Left cardiac atrium (tissue), 4 donors: ENCODE data around the gene FLNC. TPM values are rescaled to one million over a fixed set of nuclear protein-coding genes. Genes with fewer than 3 reads are reported as not detected.

ENCODE experiments used
- ATAC-seq, 2 donors: fragments of 200-7000 bp; cut with Tn5 transposase; one replicate each; pipeline ENCODE4 v1.9.1; 2020; ENCODE audit warnings: mild to moderate bottlenecking in 2 of 2, moderate library complexity in 2 of 2
- DNase-seq: peaks from one replicate; pipeline ENCODE4 v3.0.0-alpha.2; 2020
- intact Hi-C, 2 donors: fragments of 100-400 bp; cut with DNase I; formaldehyde crosslinking; loops; one replicate each; pipeline versions ENCODE4 v1.14.1 to v1.15.1; 2022 to 2023
- total RNA-seq, 2 donors: library from RNA; stranded (reverse); fragmentation: NEBNext Ultra II Directional; extraction: Animal tissue kit (Norgen Biotek cat#: 25700); gene quantifications; one replicate each; pipeline ENCODE4 v1.2.1, GENCODE V29; 2021
- donor health status: DM: no; HTN: yes; CAD: no.
- donor health status: DM: no; HTN: yes; CAD: no; lungs with severe emphysema.
- donor health status: DM: yes; HTN: yes; CAD: no.
- donor health status: Dilated cardiomyopathy.

Gene FLNC
- total RNA-seq, 2 donors from 2014 or later, result 226 to 257 TPM

DNA sequence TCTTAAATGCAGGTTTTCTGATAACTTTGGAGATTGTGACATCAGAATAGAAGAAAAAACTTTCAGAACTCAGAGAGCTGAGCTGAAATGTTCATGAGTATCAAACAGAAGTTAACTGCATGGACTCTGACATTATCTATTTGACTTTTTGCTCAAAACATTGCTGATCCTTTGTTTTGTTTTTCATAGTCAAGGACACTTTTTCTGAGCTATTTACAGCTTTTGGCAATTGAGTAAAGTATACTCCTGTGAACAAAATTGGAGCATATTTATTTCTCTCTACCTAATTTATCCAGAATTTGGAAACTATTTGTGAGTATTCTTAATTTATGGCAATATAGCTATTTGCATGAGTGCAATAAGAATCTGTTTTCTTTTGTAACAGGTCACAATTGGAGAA lies 69.2 kb downstream of the FLNC start:
- intact Hi-C loops, result no loop called here
- ATAC-seq, result no peak
- DNase-seq, result no peak

DNA sequence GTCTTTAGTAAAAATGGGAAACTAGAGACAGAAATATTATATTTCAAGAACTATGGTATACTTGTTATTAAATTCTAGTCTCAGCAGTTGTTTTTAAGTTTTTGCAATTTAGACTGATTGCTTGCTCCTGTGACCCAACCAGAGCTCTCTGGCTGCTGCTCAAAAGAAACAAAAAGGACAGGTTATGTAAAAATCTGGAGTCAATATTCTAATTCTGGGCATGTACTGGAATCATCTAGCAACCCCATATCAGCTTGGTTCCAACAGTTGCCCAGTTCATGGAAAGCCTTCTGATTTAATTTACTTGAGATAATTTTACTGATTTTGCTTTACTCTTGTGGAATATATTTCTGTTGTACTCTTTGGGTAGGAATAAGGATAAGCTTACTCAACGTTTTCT lies 70.0 kb downstream of the FLNC start:
- no peak for ATAC-seq
- intact Hi-C loops, result loop anchor here in 1 of 2 donors (5.0 kb wide), 1 partner anchor 192 kb away; no protein-coding TSS in a partner anchor
- DNase-seq, result no peak

DNA sequence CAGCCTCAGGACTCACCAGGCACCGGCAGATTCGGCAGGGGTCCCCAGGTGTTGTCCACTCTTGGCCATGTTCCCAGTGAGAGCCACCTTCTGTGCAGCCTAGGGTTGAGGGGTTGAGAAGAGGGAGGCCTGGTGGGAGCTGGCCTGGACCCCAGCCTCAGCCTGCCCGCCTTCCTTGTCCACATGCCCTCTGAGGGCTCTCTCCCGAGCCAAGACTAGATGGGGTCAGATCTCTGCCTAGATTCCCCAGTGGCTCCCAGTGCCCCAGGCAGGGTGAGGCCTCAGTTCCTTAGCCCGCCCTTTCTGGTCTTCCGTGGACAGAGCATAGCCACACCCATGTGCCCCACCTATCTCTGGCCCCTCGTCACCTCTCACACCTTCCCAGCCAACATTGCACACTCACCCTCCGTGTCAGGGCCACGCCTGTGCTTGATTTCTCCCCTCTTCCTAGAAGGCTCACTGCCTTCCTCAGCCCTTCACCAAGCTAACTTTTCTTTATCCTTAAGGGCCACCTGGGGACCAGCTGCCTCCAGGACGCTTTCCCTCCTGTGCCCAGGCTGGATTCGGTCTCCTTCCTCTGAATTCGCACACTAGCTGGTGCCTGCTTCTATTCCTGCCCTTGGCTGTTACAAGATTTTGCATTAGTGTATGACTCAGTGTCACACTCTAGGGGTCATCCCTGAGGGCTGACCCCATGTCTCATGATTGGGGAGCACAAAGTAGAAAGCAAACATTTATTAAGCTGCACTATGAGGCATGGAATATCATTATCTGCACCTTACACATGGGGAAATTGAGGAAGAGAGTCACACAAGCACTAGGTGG lies 72.8 kb downstream of the FLNC start:
- ATAC-seq (peak in 1 of 2 donors; percentile 9), DNase-seq (peak; percentile 12)
- intact Hi-C loops, result loop anchor here in 1 of 2 donors (5.0 kb wide), 1 partner anchor 189 kb away; no protein-coding TSS in a partner anchor

DNA sequence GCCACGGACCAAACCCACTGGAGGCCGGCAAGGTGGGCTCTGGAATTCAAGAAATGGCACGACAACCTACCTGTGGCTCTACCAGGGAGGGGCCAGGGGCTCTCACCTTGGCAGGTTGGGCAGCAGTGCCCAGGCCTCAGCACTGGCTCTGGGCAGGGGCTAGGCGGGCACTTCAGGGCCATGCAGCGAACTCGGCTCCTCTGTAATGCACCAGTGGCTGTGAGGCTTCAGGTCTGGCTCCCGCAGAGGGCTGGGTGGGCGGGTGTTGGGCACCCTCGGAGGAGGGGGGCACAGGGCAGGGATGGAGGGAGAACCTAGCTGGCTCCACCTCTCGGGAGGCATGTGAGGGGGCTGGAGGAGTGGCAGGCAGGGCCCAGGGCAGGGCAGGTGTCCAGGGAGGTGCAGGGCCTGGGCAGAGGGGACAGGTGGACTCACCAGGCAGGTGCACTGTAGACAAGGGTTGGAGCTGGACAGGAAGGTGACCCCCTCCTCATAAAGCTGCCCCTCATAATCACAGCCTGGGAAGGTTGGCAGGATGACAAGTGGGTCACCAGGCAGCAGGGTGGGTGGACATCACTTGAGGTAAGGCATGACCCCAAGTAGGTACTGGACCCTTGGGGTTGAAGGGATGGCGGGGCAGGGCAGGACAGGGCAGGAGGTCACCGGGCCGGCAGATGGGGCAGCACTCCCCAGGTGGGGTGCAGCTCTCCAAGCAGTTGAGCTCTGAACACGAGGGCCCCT lies 73.6 kb downstream of the FLNC start:
- ATAC-seq (peak in 1 of 2 donors; percentile 11), DNase-seq (peak; percentile 16)
- intact Hi-C loops, result loop anchor here (1.0 to 5.0 kb wide), 2 partner anchors 188 to 189 kb away; no protein-coding TSS in a partner anchor

DNA sequence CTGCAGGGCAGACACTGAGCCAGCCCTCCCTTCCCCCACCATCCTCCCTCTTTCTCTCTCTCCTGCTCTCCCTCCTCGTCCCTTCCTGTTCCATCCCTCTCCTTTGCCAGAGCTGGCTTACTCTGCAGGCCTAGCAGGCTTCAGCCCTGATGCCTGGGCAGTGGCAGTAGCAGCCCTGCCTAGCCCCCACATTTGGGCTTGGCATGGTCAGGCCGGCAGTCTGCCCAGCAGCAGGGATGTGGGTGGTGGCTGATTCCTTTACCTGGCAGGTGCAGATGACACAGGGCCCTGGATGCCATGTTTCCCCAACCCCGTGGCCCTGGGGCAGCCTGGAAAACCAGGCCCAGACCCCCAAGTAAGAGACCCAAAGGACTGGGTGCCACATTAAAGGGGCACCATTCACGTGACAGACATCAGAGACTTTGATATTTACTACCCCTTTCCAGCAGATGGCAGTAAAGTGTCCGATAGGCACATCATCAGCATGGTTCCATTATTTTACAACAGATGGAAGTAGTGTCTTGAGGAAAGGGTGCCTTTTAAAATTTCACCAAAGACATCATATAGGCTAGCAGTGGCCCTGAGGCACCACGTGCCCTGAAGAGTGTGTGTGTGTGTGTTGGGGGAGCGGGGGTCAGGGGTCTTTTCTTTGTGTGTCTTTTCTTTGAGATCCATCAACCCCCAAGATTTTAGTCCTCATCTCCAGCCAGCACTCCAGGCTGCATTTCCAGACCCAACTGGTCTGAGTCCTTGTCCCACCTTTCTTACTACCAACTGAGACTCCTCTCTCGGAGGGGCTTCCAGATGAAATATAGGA lies 74.4 kb downstream of the FLNC start:
- intact Hi-C loops, result loop anchor here (1.0 to 5.0 kb wide), 2 partner anchors 187 to 188 kb away; no protein-coding TSS in a partner anchor

DNA sequence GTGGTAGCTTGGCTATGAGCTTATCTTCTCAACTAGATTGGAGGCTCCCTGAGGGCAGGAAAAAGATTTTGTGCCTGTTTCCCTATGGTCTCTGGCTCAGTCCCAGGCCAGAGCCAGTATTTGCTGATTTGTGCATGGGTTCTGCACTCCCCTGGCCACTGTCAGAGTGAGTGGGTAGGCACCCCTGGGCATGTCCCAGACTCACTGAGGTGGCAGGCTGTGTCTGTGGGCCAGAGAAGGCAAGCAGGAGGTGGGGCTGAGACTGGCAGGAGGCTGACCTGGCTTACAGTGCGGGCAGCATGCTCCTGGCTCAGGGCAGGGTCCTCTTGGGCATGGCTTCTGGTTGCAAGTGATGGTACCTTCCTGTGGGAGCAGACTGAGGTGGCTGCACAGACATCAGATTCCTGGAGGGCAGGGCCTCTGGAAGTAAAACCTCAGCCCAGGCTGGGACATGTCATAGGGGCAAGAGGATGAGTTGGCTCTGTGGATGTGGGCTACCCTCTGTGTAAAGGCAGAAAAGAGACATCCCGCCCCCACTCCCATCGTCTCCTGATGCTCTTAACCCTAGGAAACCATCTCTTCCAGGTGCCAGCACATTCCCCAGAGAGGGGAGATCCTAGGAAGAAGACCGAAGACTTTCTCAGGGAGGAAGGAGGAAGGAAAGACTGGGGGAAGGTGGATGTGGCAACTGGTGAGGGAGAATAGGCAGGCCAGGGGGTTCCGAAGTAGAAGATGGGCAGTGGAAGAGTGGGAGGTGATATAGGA lies 76.0 kb downstream of the FLNC start:
- ATAC-seq (no peak), DNase-seq (peak; percentile 11)
- intact Hi-C loops, result no loop called here

More for the DNA sequence above, 74.4 kb downstream of the FLNC start:
- ATAC-seq (peak in 1 of 2 donors; percentile 45), DNase-seq (peak; percentile 12)

DNA sequence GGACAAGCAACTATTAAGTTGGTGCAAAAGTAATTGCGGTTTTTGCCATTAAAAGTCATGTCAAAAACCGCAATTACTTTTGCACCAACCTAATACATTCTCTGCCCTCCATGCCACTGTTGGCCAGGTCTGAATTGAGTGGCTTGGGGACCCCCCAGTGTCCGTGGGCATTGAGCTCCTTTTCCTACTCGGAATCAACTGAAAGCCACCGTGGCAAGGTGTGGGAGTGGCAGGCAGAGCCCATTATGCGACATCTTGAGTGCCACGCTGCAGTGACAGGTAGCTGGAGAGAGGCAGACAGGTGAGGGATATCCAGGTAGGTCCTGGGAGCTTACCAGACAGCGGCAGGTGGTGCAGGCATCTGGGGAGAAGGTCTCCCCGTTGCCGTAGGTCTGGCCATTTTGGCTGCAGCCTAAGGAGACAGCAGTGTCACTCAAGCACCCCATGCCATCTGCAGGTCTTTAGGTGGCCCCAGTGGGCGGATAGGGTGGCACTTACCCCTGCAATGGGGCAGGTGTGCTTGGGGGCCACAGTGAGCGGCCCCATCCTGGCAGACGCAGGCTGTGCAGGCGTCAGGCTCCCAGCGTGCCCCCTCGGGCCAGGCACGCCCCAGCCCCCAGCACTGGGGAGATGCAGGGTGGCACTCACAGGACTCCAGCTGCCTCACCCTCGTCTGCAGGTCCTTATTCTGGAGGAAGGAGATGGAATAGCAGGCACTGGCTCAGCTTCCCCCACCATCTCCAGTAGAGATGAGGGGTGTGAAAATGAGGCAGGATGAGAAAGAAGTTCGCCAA lies 76.8 kb downstream of the FLNC start:
- intact Hi-C loops, result no loop called here
- DNase-seq (peak; percentile 6), ATAC-seq (no peak)

Other genes with a start within 250 kb of the FLNC start
- 1 to 10 TPM; 2.1 to 2.9 TPM for gene GARIN1A, start 158.1 kb upstream of the FLNC start, total RNA-seq
- 100 to 1,000 TPM; 190 to 353 TPM for gene CALU, start 91.0 kb upstream of the FLNC start, total RNA-seq
- not detected for gene OPN1SW, start 54.6 kb upstream of the FLNC start, total RNA-seq
- gene CCDC136, start 38.4 kb upstream of the FLNC start, total RNA-seq, result 1 to 10 TPM; 2.9 to 7.2 TPM
- gene ATP6V1F, start 32.5 kb downstream of the FLNC start, total RNA-seq, result 100 to 1,000 TPM; 117 to 119 TPM
- under 1 TPM; 0.31 to 0.50 TPM for gene KCP, start 80.3 kb downstream of the FLNC start, total RNA-seq
- gene IRF5, start 107.5 kb downstream of the FLNC start, total RNA-seq, result 1 to 10 TPM; 4.6 to 5.6 TPM
- gene TNPO3, start 224.7 kb downstream of the FLNC start, total RNA-seq, result 10 to 100 TPM; 23.9 to 28.0 TPM